Posterior cingulate gyrus (tissue), 11 donors: ENCODE results near the gene PSMB1.
"Not testable (repeated sequence)": the region's sequence is repeated elsewhere in the genome, so short reads cannot be mapped to it uniquely, and the experiment has no call there.

ENCODE experiments used
- DNase-seq, 10 donors: peaks; one replicate each; pipeline versions ENCODE4 v3.0.0 to v3.0.0-alpha.2; 2020 to 2021; ENCODE audit warnings: mixed read lengths in 3 of 10
- intact Hi-C: fragments of 100-400 bp; cut with DNase I; formaldehyde crosslinking; loops from one replicate; pipeline ENCODE4 v1.15.1; 2023

The PSMB1 gene

DNA sequence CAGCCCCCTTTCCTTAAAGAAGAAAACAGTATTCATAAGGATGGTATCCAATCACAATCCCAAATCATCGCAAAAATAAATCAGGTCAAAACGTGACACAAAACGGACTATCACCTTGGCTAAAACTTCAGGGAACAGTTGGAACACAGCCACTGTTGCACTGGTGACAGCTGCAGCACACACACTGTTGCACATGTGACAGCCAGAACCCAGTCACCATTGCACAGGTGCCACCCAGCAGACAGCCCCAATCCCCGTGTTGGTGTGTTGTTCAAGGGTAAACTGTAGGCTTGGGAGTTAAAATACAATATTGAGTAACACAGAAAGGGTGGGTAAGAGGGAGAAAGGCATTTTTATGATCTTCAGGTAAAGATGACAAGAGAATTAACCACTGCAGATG lies 15.8 kb downstream of the PSMB1 start:
- no peak for DNase-seq
- intact Hi-C loops: loop anchor here (10.0 kb wide), 1 partner anchor 1643 kb away; no protein-coding TSS in a partner anchor

DNA sequence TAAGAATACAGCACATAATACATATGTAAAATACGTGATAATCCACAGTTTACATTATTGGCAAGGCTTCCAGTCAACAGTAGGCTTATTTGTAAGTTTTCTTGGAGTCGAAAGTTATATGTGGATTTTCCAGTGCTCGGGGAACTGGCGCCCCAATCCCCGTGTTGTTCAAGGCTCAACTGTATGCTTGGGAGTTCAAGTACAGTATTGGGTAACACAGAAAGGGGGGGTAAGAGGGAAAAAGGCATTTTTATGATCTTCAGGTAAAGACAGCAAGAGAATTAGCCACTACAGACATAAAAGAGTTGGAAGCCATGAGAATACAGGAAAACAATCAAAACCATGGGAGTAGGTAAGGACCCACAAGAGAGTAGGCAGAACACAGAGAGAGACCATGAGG lies 16.4 kb downstream of the PSMB1 start:
- intact Hi-C loops: loop anchor here (10.0 kb wide), 1 partner anchor 1642 kb away; no protein-coding TSS in a partner anchor
- DNase-seq: no peak

DNA sequence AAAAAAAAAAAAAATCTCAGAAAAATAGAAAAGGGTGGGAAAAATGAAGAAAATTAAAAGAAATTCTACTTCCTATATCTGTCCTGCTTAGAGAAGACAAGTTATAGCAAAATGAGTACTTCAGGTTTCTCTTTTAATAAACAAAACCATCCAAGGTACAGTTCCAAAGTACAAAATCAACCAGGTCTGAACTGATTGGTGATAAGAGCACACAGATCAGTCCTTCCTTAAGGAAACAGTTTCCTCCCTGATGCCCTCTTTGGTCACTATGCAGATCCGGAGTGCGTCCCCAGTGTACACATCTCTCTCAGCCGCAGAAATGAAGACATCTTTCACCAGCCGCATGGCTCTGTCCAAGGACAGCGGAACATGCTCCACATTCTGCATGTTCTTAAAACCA lies 18.1 kb downstream of the PSMB1 start:
- no peak for DNase-seq
- intact Hi-C loops: loop anchor here (10.0 kb wide), 1 partner anchor 1640 kb away; no protein-coding TSS in a partner anchor

DNA sequence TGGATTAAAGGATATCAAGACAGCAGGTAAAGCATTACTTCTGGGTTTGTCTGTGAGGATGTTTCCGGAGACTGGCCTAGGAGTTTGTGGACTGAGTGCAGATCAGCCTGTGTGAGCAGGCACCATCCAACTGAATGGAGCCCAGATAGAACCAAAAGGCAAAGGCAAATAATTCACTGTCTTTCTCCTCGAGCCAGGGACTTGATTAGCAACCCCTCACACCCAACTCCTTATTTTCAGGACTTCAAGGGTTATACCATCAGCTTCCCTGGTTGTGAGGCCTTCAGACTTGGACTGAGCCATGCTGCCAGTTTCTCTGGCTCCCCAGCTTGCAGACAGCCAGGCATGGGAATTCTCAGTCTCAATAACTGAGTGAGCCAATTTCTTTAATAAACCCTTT lies 19.3 kb downstream of the PSMB1 start:
- intact Hi-C loops: loop anchor here (10.0 kb wide), 1 partner anchor 1639 kb away; no protein-coding TSS in a partner anchor
- no peak for DNase-seq

DNA sequence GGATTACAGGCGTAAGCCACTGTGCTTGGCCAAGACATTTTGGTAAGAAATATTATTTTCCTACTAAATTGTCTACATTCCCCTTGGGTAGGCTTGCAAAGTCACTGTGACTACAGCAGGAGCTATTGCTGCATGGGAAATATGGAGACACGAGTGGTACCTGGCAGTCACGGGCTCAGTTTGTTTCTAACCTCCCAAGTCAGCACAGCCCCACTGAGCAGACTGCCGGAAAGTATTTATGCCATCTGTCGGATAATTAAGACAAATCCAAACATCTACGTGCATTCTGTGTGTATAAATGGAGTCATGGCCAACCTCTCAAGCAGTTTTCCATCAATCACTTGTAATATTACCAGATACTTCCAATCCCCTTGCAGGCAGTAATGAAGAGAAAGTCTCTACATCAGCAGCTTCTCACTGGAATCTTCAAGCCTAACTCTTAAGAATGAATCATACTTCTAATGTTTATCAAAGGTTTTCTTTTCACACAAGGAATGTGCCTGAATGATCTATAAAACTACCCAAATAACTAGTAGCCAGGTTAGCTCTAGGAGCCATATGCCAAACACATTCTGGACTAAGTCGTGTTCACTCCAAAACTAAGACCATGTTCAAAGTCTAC lies 20.1 kb downstream of the PSMB1 start:
- intact Hi-C loops: loop anchor here (10.0 kb wide), 1 partner anchor 1638 kb away; no protein-coding TSS in a partner anchor
- no peak for DNase-seq

DNA sequence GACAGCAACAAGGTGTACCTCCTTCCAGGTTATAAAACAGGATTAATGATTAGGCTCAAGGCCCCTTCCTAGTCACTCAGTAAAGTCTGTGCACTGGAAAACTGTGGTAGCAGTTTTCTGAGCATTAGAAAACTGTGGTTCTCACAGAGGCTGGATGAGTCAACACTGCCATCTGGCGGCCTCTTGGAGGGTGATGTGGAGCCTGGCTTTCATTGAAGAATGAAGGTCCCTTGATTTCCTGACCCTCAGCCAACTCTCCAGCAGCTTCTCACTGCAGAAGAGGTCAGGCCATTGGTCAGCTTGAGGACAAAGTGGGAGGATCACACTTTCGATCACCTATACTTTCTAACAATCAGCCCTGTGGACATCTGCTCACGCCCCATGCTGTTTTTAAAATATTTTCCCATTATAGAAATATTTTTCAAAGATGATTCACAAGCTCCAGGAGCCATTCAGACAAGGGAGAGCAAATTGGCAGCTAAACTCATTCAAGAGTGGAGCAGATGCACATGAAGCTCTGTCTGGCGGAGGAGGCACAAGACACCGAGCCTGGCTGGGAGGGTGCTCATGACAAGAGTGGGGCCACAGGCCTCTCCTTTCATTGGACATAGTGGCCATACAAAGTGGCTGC lies 23.2 kb downstream of the PSMB1 start:
- intact Hi-C loops: loop anchor here (1.0 to 10.0 kb wide), 5 partner anchors 165 to 1635 kb away; partner anchors contain the start of gene DLL1
- DNase-seq: peak; percentile 55 to 97 (median 82)

DNA sequence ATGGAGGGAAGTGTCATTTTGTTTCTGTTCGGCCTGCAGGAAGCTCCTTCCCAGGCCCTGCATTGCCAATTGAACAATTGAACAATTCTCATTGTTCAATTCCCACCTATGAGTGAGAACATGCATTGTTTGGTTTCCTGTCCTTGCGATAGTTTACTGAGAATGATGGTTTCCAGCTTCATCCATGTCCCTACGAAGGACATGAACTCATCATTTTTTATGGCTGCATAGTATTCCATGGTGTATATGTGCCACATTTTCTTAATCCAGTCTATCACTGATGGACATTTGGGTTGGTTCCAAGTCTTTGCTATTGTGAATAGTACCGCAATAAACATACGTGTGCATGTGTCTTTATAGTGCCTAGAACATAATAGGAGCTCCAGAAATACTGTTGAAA lies 25.1 kb downstream of the PSMB1 start:
- not testable (repeated sequence) for DNase-seq
- intact Hi-C loops: loop anchor here (10.0 kb wide), 2 partner anchors 163 to 233 kb away; partner anchors contain the start of gene DLL1

DNA sequence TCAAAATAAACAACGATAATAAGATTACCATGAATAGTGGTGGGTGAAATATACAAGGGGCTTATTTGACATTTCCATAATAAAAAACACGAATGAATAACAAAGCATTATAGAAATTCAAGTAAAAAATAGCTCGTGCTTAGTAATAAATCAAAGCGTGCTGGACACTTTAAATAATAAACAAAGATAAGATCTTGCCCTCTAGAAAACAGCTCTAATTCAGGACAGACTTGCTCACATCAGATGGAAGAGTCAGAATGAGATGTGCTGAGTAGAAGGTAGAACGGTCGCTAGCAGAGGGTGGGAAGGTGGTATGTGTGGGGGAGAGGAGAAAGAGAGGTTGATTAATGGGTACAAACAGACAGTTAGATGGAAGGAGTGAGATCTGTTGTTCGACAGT lies 27.3 kb downstream of the PSMB1 start:
- DNase-seq: no peak
- intact Hi-C loops: loop anchor here (10.0 kb wide), 2 partner anchors 161 to 231 kb away; partner anchors contain the start of gene DLL1

DNA sequence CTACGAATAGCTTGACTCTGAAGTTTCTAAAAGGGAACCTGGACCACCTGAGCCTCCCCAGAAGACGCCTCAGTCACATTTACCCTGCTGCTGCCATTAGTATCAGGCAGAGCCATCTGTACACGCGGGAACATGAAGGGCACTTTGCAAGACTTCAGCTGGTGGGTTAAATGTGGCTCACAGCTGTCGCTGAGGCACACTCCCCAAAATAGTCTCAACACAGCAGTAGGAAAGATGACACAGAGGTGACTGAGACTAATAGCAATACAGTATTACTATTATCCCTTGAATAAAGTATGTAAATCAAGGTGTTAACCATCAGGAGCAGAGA lies 29.0 kb downstream of the PSMB1 start:
- DNase-seq: no peak
- intact Hi-C loops: loop anchor here (10.0 kb wide), 2 partner anchors 159 to 229 kb away; partner anchors contain the start of gene DLL1

DNA sequence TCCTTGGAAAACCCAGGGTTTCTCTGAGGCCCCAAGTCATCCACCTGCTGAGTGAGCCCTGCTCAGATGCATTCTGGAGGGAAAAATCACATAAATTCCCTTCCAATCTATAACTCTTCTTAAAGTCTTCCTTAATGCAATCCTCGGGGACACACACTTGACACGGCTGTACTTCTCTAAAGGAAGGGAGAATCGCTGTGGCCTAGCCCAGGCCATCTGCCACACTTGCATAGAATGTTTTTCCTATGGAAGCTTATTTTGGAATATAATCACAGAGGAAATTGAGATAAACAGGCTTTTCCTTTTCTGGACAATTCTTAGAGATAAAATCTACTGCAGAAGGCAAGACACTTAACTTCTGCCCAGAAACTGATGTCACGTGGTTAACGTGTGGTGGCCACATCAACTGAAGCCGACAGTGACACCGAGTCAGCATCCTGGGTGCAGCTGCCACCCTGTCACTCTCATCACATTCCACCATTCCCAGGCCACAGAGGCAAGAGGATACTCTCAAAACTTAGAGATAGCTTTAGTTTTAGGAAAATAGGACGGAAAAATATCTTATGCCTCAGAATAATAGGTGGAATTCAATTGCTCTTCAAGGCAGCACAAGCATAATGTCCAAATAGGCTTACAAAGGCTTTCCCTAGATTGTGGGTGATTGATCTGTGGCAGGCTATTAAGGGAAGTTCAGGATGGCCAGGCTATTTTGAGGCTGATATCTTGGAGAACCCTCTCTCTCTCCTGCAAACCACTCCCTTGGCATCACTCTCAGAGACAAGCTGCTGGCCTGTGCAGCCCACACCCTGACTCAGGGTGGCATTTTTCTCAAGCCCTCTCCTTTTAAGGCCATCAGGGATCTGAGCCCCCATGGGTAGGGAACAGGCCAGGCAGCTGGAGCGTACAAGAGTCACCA lies 29.6 kb downstream of the PSMB1 start:
- DNase-seq: no peak
- intact Hi-C loops: loop anchor here (10.0 kb wide), 2 partner anchors 159 to 229 kb away; partner anchors contain the start of gene DLL1

DNA sequence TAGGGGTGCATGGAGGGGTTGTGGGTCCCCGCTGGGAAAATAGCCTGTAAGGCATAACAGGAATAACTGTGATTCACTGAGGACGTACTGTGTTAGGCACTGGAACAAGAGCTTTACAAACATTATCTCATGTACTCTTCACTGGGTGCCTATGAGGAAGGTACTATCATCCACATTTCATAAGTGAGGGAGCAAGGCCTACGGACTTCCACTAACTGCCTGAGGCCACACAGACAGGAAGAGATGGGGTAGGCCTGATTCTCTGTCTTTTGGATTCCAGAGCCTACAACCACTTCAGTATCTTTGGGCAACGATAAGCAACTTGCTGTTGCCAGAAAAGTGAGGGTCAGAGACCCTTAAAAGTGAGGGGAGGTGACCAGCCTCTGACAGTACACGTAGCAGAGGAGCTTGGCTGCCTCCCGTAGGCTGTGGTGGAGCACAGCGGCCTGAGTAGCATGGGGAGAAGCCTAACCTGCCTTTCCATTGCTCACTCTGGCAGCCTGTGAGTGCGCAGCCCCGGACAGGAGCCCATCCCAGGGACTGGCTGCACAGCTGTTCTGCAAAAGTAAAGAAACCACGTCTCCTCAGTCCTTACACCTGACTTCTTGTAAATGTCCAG lies 30.4 kb downstream of the PSMB1 start:
- intact Hi-C loops: loop anchor here (10.0 kb wide), 2 partner anchors 158 to 228 kb away; partner anchors contain the start of gene DLL1

DNA sequence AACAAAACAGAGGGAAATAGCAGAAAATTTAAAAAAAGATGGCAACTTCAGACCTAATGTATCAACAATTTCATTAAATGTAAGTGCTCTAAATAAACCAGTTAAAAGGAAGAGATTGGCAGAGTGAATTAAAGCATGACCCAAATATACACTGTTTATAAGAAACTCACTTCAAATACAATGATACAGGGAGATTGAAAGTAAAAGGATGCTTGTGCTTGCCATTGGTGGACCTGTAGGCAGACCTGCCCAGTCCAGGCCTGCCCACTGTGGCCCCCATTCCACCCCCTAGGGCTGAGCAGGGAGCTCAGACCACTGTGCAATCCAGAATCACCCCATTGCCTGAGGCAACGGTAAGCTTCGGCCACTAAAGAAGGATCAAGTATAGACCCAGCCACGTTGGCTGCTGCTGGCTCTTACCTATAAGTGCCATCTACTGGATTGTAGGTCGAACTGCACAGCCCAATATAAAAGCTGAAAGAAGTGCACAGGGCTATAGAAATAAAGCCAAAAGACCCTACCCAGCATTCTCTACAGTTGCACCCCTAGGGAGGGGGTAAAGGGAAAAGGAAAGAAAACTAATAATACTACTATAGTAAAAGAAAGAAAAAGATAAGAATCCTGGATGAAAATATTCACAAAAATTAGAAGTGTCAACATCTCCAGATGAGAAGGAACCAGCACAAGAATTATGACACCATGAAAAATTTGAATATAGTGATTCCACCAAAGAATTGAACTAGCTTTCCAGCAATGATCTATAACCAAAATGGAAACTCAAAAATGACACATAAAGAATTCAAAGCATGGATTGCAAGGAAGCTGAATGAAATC lies 36.1 kb downstream of the PSMB1 start:
- intact Hi-C loops: no loop called here
- peak in 1 of 10 donors; percentile 26 for DNase-seq

More for the DNA sequence above, 30.4 kb downstream of the PSMB1 start:
- DNase-seq: no peak

DNA sequence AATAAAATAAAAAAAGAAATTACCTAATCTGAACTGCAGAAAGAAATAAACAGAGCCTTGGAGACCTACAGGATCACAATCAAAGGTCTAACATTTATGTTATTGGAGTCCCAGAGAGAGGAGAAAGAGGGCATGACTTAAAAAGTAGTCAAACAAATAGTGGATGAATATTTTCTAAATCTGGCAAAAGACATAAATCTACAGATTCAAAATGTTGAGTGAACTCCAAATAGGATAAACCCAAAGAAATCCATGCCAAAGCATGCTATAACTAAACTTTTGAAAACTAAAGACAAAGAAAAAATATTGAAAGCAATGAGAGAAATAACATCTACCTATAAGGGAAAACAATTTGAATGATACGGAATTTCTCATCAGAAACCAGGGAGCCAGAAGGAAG lies 38.2 kb downstream of the PSMB1 start:
- DNase-seq: no peak
- intact Hi-C loops: no loop called here

DNA sequence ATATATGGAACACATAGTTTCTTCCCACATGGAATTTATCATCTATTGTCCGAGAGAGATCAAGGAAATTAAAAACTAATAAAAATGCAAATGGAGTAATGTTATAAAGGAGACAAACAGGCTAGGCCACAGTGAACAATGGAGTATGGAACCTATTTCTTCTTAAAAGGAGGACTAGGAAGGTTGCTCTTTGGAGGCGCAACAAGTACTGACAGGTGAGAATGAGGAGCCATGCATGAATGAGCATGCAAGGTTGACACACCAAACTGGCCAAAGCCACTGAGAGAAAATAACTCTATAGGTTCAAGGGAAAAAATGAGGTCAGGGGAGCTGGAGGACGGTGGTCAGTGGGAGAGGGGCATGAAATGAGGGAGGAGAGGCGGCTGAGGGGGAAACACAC lies 40.9 kb downstream of the PSMB1 start:
- intact Hi-C loops: no loop called here
- DNase-seq: no peak

DNA sequence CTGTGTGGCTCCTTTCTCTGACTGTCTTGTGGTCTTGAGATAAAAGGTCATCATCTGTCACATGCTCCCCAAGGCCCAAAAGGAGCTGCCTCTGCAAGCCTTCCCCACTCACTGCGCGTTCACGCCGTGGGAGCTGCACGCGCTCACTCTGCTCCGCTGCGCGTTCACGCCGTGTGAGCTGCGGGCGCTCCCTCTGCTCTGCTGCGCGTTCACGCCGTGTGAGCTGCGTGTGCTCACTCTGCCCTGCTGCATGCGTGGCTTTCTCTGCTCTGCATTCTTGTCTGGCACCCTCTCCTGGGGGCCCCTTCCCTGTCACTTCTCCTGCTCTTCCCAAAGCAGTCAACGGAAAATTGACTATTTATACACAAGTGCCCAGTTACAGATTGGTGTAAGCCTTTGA lies 42.5 kb downstream of the PSMB1 start:
- intact Hi-C loops: no loop called here
- peak in 1 of 10 donors; percentile 83 for DNase-seq

DNA sequence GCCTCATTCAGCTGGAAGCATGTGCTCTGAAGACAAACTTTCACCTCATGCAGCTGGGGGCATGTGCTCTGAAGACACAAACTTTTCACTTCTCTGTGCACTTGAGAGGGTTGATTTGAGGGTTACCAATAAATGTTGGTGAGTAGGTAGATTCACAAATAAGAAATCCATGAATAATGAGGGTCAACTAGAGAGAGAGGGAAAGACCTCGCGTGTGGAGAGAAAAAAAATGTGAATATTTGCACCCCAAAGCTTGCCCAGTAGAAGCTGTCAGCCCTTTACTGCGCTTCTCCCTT lies 43.4 kb downstream of the PSMB1 start:
- intact Hi-C loops: no loop called here
- DNase-seq: no peak

DNA sequence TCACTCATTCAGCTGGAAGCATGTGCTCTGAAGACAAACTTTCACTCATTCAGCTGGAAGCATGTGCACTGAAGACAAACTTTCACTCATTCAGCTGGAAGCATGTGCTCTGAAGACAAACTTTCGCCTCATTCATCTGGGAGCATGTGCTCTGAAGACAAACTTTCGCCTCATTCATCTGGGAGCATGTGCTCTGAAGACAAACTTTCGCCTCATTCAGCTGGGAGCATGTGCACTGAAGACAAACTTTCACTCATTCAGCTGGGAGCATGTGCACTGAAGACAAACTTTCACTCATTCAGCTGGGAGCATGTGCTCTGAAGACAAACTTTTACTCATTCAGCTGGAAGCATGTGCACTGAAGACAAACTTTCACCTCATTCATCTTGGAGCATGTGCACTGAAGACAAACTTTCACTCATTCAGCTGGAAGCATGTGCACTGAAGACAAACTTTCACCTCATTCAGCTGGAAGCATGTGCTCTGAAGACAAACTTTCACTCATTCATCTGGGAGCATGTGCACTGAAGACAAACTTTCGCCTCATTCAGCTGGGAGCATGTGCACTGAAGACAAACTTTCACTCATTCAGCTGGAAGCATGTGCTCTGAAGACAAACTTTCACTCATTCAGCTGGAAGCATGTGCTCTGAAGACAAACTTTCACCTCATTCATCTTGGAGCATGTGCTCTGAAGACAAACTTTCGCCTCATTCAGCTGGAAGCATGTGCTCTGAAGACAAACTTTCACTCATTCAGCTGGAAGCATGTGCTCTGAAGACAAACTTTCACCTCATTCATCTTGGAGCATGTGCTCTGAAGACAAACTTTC lies 44.0 kb downstream of the PSMB1 start:
- intact Hi-C loops, DNase-seq: not testable (repeated sequence)

DNA sequence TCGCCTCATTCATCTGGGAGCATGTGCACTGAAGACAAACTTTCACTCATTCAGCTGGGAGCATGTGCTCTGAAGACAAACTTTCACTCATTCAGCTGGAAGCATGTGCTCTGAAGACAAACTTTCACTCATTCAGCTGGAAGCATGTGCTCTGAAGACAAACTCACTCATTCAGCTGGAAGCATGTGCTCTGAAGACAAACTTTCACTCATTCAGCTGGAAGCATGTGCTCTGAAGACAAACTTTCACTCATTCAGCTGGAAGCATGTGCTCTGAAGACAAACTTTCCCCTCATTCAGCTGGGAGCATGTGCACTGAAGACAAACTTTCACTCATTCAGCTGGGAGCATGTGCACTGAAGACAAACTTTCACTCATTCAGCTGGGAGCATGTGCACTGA lies 44.8 kb downstream of the PSMB1 start:
- DNase-seq, intact Hi-C loops: not testable (repeated sequence)

DNA sequence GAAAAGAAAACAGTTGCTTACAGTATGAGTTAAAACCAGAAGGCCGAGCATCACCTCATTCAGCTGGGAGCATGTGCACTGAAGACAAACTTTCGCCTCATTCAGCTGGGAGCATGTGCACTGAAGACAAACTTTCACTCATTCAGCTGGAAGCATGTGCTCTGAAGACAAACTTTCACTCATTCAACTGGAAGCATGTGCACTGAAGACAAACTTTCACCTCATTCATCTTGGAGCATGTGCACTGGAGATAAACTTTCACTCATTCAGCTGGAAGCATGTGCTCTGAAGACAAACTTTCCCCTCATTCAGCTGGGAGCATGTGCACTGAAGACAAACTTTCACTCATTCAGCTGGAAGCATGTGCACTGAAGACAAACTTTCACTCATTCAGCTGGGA lies 45.4 kb downstream of the PSMB1 start:
- intact Hi-C loops: not testable (repeated sequence)

More for the DNA sequence above, 45.4 kb downstream of the PSMB1 start:
- DNase-seq: not testable (repeated sequence)
